NCI-H1048 (cell line): ENCODE data around the gene EXPH5.

Source experiments
- DNase-seq: peaks from one replicate; lab custom pipeline; 2025; lab: John Stamatoyannopoulos, UW

The EXPH5 gene

GRCh38 chr11:108466405-108466804 lies 127.2 kb downstream of the EXPH5 start:
- no peak for DNase-seq
